Vagina (tissue), 2 donors: ENCODE measurements around the gene CDK19.

Source experiments
- POLR2A ChIP-seq, 2 donors: fragments of 450-650 bp; IDR thresholded peaks; one replicate each; pipeline ENCODE4 v1.6.1; 2017; ENCODE audit warnings: antibody characterized with exemption in 2 of 2, mild to moderate bottlenecking in 2 of 2, moderate library complexity in 2 of 2
- POLR2AphosphoS5 ChIP-seq, 2 donors: sonication (generic); formaldehyde crosslinking; IDR thresholded peaks; one replicate each; pipeline ENCODE4 v1.9.0; 2017; ENCODE audit warnings: antibody characterized with exemption in 2 of 2, mild to moderate bottlenecking in 2 of 2, low read depth in 1 of 2; ENCODE audit not compliant: insufficient read depth in 1 of 2
- TF ChIP-seq, protein P1 (sequence below), 3 experiments: fragments of 450-650 bp in 2 of 3; fragments of 200-600 bp in 1 of 3; sonication (generic) in 1 of 3; IDR thresholded peaks; one replicate each; pipeline ENCODE4 v1.5.1; 2017 to 2019; ENCODE audit warnings: antibody characterized with exemption in 3 of 3, mild to moderate bottlenecking in 2 of 3, moderate library complexity in 2 of 3

GRCh38 chr6:110756817-110757216 lies 58.5 kb downstream of the CDK19 start:
- TF ChIP-seq, protein P1, sequence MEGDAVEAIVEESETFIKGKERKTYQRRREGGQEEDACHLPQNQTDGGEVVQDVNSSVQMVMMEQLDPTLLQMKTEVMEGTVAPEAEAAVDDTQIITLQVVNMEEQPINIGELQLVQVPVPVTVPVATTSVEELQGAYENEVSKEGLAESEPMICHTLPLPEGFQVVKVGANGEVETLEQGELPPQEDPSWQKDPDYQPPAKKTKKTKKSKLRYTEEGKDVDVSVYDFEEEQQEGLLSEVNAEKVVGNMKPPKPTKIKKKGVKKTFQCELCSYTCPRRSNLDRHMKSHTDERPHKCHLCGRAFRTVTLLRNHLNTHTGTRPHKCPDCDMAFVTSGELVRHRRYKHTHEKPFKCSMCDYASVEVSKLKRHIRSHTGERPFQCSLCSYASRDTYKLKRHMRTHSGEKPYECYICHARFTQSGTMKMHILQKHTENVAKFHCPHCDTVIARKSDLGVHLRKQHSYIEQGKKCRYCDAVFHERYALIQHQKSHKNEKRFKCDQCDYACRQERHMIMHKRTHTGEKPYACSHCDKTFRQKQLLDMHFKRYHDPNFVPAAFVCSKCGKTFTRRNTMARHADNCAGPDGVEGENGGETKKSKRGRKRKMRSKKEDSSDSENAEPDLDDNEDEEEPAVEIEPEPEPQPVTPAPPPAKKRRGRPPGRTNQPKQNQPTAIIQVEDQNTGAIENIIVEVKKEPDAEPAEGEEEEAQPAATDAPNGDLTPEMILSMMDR (IDR thresholded peaks at IDR 0.05): no peak
- TF ChIP-seq POLR2A (IDR thresholded peaks at IDR 0.05): no peak
- TF ChIP-seq POLR2AphosphoS5 (IDR thresholded peaks at IDR 0.05; ENCODE audit: insufficient read depth in 1 of 2, low read depth in 1 of 2): no peak
